ENCODE data around the gene XAB2. TPM values are rescaled to one million over a fixed set of nuclear protein-coding genes. Genes with fewer than 3 reads are reported as not detected.

Gene XAB2
- total and polyA plus RNA-seq, 9 donors = 4.2 to 71.7 (median 50.8) TPM

DNA sequence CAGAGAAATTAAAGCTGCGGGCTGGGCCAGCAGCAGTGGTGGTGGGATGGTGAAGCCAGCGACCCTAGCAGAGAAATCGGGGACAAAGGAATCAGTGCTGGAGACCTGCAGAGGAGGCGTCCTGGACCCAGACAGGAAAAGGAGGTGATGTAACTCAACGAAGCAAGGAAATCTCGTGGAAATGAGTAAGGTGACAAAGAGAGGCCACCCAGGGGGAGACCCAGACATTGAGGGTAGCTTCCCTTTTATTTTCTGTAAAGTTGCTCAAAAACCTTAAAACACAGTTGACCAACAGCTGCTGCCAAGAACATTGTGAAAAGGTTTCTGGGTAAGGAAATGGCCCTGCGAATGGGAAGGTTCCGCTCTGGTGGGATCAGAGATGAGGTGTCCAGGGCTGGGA is 26.2 kb upstream of the XAB2 start:
- intact Hi-C loops (cut with DNase I) = no loop called here
- 73 to 76% (median 76%) methylated on average over 8 of the region's 8 CpGs for WGBS, 3 donors
- TF ChIP-seq POLR2A (IDR thresholded peaks at IDR 0.05) = no peak
- TF ChIP-seq, protein P1, sequence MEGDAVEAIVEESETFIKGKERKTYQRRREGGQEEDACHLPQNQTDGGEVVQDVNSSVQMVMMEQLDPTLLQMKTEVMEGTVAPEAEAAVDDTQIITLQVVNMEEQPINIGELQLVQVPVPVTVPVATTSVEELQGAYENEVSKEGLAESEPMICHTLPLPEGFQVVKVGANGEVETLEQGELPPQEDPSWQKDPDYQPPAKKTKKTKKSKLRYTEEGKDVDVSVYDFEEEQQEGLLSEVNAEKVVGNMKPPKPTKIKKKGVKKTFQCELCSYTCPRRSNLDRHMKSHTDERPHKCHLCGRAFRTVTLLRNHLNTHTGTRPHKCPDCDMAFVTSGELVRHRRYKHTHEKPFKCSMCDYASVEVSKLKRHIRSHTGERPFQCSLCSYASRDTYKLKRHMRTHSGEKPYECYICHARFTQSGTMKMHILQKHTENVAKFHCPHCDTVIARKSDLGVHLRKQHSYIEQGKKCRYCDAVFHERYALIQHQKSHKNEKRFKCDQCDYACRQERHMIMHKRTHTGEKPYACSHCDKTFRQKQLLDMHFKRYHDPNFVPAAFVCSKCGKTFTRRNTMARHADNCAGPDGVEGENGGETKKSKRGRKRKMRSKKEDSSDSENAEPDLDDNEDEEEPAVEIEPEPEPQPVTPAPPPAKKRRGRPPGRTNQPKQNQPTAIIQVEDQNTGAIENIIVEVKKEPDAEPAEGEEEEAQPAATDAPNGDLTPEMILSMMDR (IDR thresholded peaks at IDR 0.05) = no peak
- no peak for TF ChIP-seq EP300 (IDR thresholded peaks at IDR 0.05)

DNA sequence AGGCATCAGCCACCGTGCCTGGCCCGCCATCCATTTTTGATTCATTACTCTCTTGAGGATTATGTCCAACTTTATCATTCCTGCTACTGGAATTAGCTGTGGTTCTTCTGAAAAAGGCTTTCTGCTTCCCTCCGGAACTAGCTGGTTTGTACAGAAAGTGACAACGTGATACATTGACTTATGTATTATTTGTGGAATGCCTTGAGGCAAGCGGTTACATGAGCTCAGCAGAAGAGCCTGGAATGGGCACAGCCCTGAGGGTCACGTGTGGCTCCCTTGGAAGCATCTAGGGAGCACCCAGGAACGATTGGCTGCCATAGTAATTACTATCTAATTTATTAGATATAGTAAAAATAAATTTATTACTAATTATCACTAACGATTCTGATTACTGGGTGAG is 25.1 kb upstream of the XAB2 start:
- Histone ChIP-seq H3K9me3 (no peaks in the 10 kb centered on the region), H3K27me3 (no peaks in the 10 kb centered on the region), H3K36me3 (no peaks in the 10 kb centered on the region), H3K4me3 (no peak overlapping the region), H3K4me1 (ENCODE audit: insufficient read depth) (no peaks in the 10 kb centered on the region), H3K27ac (no peak overlapping the region)
- DNase-seq = no peak
- WGBS, 3 donors = 43 to 50% (median 45%) methylated on average over 8 of the region's 8 CpGs
- intact Hi-C loops (cut with DNase I) = loop anchor here in 1 of 4 donors (5.0 kb wide), 1 partner anchor 148 kb away; no protein-coding TSS in a partner anchor
- TF ChIP-seq, protein P1 (IDR thresholded peaks at IDR 0.05) = no peak
- TF ChIP-seq POLR2A (IDR thresholded peaks at IDR 0.05) = no peak
- TF ChIP-seq EP300 (IDR thresholded peaks at IDR 0.05) = no peak

More for the DNA sequence above, 26.2 kb upstream of the XAB2 start:
- Histone ChIP-seq H3K27me3 (no peaks in the 10 kb centered on the region), H3K4me1 (ENCODE audit: insufficient read depth) (no peaks in the 10 kb centered on the region), H3K27ac (no peak overlapping the region), H3K9me3 (no peaks in the 10 kb centered on the region), H3K36me3 (no peaks in the 10 kb centered on the region), H3K4me3 (no peak overlapping the region)
- no peak for DNase-seq

DNA sequence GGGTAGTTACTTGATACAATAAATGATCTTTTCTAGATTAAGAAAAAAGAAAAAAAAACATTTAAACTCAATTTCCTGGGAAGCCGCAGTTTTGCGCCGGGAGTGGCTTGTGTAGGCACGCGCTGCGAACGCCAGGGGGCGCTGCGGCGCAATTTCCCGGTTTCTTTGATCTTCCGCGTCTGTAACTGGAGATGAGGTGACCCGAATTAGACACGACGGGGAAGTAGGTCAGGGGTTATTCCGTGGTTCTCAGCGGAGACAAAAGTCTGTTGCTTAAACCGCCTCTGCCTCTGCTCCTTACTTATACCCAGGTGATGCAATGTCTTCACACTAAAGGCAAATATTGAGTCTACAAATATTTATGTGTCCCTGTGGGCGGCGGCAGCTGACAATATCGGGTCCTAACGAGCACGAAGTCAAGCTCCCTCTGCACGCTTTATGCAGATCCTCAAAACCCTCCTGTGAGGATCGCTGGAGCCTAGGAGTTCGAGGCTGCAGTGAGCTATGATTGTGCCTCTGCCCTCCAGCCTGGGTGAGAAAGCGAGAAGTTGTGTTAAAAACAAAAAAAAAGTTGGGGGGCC is 22.8 kb upstream of the XAB2 start:
- Histone ChIP-seq H3K27me3 (no peaks in the 10 kb centered on the region), H3K36me3 (no peaks in the 10 kb centered on the region), H3K4me3 (no peak overlapping the region), H3K4me1 (ENCODE audit: insufficient read depth) (no peaks in the 10 kb centered on the region), H3K27ac (no peak overlapping the region), H3K9me3 (no peaks in the 10 kb centered on the region)
- WGBS, 3 donors = 3 to 5% (median 5%) methylated on average over 28 of the region's 28 CpGs
- peak; percentile 60 to 89 (median 81) for DNase-seq
- TF ChIP-seq, protein P1 (IDR thresholded peaks at IDR 0.05) = peak; percentile 82 to 90 (median 84)
- TF ChIP-seq POLR2A (IDR thresholded peaks at IDR 0.05) = no peak
- intact Hi-C loops (cut with DNase I) = loop anchor here in 1 of 4 donors (5.0 kb wide), 1 partner anchor 150 kb away; no protein-coding TSS in a partner anchor

DNA sequence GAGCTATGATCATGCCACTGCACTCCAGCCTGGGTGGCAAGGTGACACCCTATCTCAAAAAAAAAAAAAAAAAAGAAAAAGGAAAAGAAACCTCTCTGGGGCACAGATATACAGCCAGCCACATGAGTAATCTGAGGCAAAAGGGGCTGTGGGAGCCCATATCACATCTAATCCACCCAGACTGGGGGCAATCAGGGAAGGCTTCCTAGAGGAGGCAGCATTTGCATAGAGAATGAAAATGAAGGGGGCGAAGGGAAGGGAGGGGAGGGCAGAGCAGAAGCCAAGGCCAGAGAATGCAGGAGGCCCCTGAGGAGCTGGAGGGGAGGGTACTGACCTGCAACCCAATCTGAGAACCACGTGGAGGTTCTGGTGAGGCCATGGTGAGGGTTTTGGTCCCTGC is 20.8 kb upstream of the XAB2 start:
- no peaks in the 10 kb centered on the region for H3K36me3 ChIP-seq
- no peaks in the 10 kb centered on the region for H3K27me3 ChIP-seq
- no peaks in the 10 kb centered on the region for H3K9me3 ChIP-seq
- intact Hi-C loops (cut with DNase I) = loop anchor here in 1 of 4 donors (5.0 kb wide), 1 partner anchor 152 kb away; no protein-coding TSS in a partner anchor
- H3K4me1 ChIP-seq (ENCODE audit: insufficient read depth) = no peaks in the 10 kb centered on the region
- H3K4me3 ChIP-seq = no peak overlapping the region
- H3K27ac ChIP-seq = no peak overlapping the region
- no peak for TF ChIP-seq EP300 (IDR thresholded peaks at IDR 0.05)
- no peak for TF ChIP-seq POLR2A (IDR thresholded peaks at IDR 0.05)
- TF ChIP-seq, protein P1 (IDR thresholded peaks at IDR 0.05) = no peak
- 19 to 47% (median 42%) methylated on average over 2 of the region's 2 CpGs for WGBS, 3 donors
- DNase-seq = no peak

Data from ovary (tissue), 9 donors.